Suprapubic skin (tissue), 3 donors: ENCODE data around the gene MEI1.

Experiments used
- CTCF ChIP-seq, 2 donors: fragments of 200-600 bp in 1 of 2; fragments of 450-650 bp in 1 of 2; sonication (generic) in 1 of 2; IDR thresholded peaks; one replicate each; pipeline ENCODE4 v1.5.1; 2016 to 2019; ENCODE audit warnings: antibody characterized with exemption in 2 of 2, mild to moderate bottlenecking in 1 of 2, moderate library complexity in 1 of 2
- EP300 ChIP-seq: sonication (generic); formaldehyde crosslinking; IDR thresholded peaks from one replicate; pipeline ENCODE4 v1.6.1; 2017; ENCODE audit warnings: antibody characterized with exemption

GRCh38 chr22:41801147-41801819 lies 102.0 kb downstream of the MEI1 start:
- no peak for TF ChIP-seq CTCF (IDR thresholded peaks at IDR 0.05)
- TF ChIP-seq EP300, result no peak
